Smooth muscle cell (in vitro differentiated cells): ENCODE data around the gene CHMP5. TPM values are rescaled to one million over a fixed set of nuclear protein-coding genes. Genes with fewer than 3 reads are reported as not detected.

Experiments used
- DNase-seq: peaks from one replicate; lab custom pipeline; 2025; ENCODE audit not compliant: unreplicated experiment; lab: John Stamatoyannopoulos, UW
- H2AFZ ChIP-seq: fragments of 200-600 bp; sonication (generic); 2 replicates; pipeline ENCODE4 v1.6.0; 2016; ENCODE audit warnings: antibody characterized with exemption, low read depth, mild to moderate bottlenecking
- H3F3A ChIP-seq: fragments of 200-600 bp; sonication (generic); 2 replicates; pipeline ENCODE4 v1.6.0; 2017; ENCODE audit warnings: antibody characterized with exemption, low read depth
- H3K27ac ChIP-seq: fragments of 200-600 bp; sonication (generic); 2 replicates; pipeline ENCODE4 v1.5.1; 2016; ENCODE audit warnings: low read depth, mild to moderate bottlenecking
- H3K27me3 ChIP-seq: fragments of 200-600 bp; sonication (generic); 2 replicates; pipeline ENCODE4 v1.6.1; 2016; ENCODE audit warnings: low read depth, mild to moderate bottlenecking
- H3K36me3 ChIP-seq: fragments of 200-600 bp; sonication (generic); 2 replicates; pipeline ENCODE4 v1.5.1; 2016; ENCODE audit warnings: low read depth
- H3K4me1 ChIP-seq: fragments of 200-600 bp; sonication (generic); 2 replicates; pipeline ENCODE4 v1.5.1; 2016; ENCODE audit warnings: low read depth
- H3K4me2 ChIP-seq: fragments of 200-600 bp; sonication (generic); 2 replicates; pipeline ENCODE4 v1.6.0; 2016; ENCODE audit warnings: mild to moderate bottlenecking
- H3K4me3 ChIP-seq: fragments of 200-600 bp; sonication (generic); 2 replicates; pipeline ENCODE4 v1.5.1; 2016; ENCODE audit warnings: mild to moderate bottlenecking
- H3K79me2 ChIP-seq: fragments of 200-600 bp; sonication (generic); 2 replicates; pipeline ENCODE4 v1.6.0; 2016; ENCODE audit warnings: low read depth, mild to moderate bottlenecking
- H3K9ac ChIP-seq: fragments of 200-600 bp; sonication (generic); 2 replicates; pipeline ENCODE4 v1.6.0; 2016; ENCODE audit warnings: low read depth
- H3K9me3 ChIP-seq: fragments of 200-600 bp; sonication (generic); replicated peaks from 2 replicates; pipeline ENCODE4 v1.5.1; 2016; ENCODE audit warnings: low read depth
- H4K20me1 ChIP-seq: fragments of 200-600 bp; sonication (generic); 2 replicates; pipeline ENCODE4 v1.6.0; 2016; ENCODE audit warnings: low read depth
- CTCF ChIP-seq: fragments of 200-600 bp; sonication (generic); IDR thresholded peaks from 2 replicates; pipeline ENCODE4 v1.5.1; 2017; ENCODE audit warnings: borderline replicate concordance, mild to moderate bottlenecking, antibody characterized with exemption; ENCODE audit not compliant: insufficient read depth, poor library complexity, severe bottlenecking
- WGBS: methylation state at CpG from one replicate; pipeline ENCODE4 v1.1.7; 2016; ENCODE audit warnings: low lambda C conversion rate; 5-methylcytosine and 5-hydroxymethylcytosine counted together
- polyA plus RNA-seq: library from polyadenylated mRNA; unstranded; fragments of >200 nt; fragmentation: Nextera tagmentation; extraction: Ambion mirVana; gene quantifications from 2 replicates; pipeline ENCODE4 v1.2.1, GENCODE V29; 2016
- total RNA-seq: library from RNA; depleted of rRNA; stranded (reverse); fragments of >200 nt; gene quantifications from 2 replicates; pipeline ENCODE4 v1.2.3, GENCODE V29; 2014

The CHMP5 gene
- total and polyA plus RNA-seq, 2 experiments from 2014 or later = 99.3 to 112 TPM

GRCh38 chr9:33256236-33256635 lies 8.6 kb upstream of the CHMP5 start:
- Histone ChIP-seq H3K4me3 (no peak overlapping the region), H3K4me2 (no peak overlapping the region), H3K27ac (no peak overlapping the region), H3K36me3 (peaks cover 47% of the 10 kb centered on the region), H2AFZ (no peak overlapping the region), H3K9me3 (no peaks in the 10 kb centered on the region), H3K9ac (no peak overlapping the region), H3K27me3 (no peaks in the 10 kb centered on the region), H3K4me1 (no peaks in the 10 kb centered on the region), H4K20me1 (no peaks in the 10 kb centered on the region), H3F3A (no peaks in the 10 kb centered on the region), H3K79me2 (no peaks in the 10 kb centered on the region)
- TF ChIP-seq CTCF = no peak
- no peak for DNase-seq
- WGBS = 81% methylated on average over 2 of the region's 2 CpGs

- Histone ChIP-seq H3K27ac (no peak overlapping the region), H3K4me2 (no peak overlapping the region), H3K4me3 (no peak overlapping the region), H2AFZ (no peak overlapping the region), H3K27me3 (no peaks in the 10 kb centered on the region), H3F3A (no peaks in the 10 kb centered on the region), H3K9ac (no peak overlapping the region), H3K36me3 (peaks cover 48% of the 10 kb centered on the region), H4K20me1 (no peaks in the 10 kb centered on the region), H3K4me1 (no peaks in the 10 kb centered on the region), H3K9me3 (no peaks in the 10 kb centered on the region), H3K79me2 (no peaks in the 10 kb centered on the region)
- 88% methylated on average over 4 of the region's 4 CpGs for WGBS
- no peak for TF ChIP-seq CTCF
- no peak for DNase-seq
These were observed 7.6 kb upstream of the CHMP5 start for GRCh38 chr9:33257276-33257675.

DNA sequence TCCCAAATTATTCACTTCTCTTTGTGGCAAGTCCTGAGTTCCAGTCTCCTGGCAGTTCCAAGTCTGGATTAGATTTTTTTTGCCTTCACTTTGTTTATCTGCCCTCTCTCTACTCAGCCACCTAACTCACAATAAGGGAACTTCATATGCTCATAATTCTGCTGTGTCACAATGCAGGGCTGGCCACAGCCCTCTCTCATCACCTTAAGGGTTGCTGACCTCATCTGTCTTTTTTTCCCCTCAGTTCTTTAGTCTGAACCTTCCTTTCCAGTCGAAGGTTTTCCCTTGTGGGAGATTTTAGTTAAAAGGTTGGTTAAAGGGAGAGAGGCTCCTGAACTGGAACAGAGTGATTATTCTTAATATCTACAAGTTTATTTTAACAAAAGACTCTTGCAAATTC lies 4.5 kb upstream of the CHMP5 start:
- no peak overlapping the region for H2AFZ ChIP-seq
- H3K4me1 ChIP-seq = peaks cover 5% of the 10 kb centered on the region
- H3K4me2 ChIP-seq = no peak overlapping the region
- H3K79me2 ChIP-seq = peaks cover 23% of the 10 kb centered on the region
- peaks cover 41% of the 10 kb centered on the region for H3K36me3 ChIP-seq
- no peaks in the 10 kb centered on the region for H3K9me3 ChIP-seq
- no peak overlapping the region for H3K27ac ChIP-seq
- DNase-seq = no peak
- H3K4me3 ChIP-seq = no peak overlapping the region
- H3K27me3 ChIP-seq = no peaks in the 10 kb centered on the region
- no peak overlapping the region for H3K9ac ChIP-seq
- WGBS = 100% methylated on average over 1 of the region's 1 CpG
- no peaks in the 10 kb centered on the region for H4K20me1 ChIP-seq
- no peak for TF ChIP-seq CTCF
- no peaks in the 10 kb centered on the region for H3F3A ChIP-seq
